ENCODE data around the gene FOXJ1. TPM values are rescaled to one million over a fixed set of nuclear protein-coding genes. Genes with fewer than 3 reads are reported as not detected.

Gene FOXJ1
- total RNA-seq, 4 donors from 2014 or later = 0.82 to 7.4 (median 1.9) TPM; not detected in 1

DNA sequence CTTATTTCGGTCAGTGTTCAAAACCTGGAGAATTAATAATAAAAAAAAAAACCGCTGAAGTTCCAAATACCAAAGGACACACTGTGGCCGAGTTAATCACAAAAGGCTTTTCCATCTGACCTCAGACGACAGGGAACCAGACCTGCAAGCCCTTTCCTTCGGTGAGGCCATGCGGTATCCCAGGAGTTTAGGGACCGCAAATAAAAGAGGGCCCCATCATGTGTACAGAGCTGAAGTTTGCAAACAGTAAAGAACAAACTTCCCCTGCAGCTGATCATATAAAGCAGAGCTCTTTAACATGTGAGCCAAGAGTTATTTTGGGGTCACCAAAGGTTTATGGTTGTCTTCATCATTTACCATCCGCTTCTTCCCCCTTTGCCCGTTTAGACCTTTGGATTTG is 33.0 kb upstream of the FOXJ1 start:
- TF ChIP-seq POLR2A (IDR thresholded peaks at IDR 0.05) (no peak), POLR2AphosphoS5 (IDR thresholded peaks at IDR 0.05) (no peak), EP300 (IDR thresholded peaks at IDR 0.05; ENCODE audit: low read depth) (no peak)
- TF ChIP-seq, protein P1, sequence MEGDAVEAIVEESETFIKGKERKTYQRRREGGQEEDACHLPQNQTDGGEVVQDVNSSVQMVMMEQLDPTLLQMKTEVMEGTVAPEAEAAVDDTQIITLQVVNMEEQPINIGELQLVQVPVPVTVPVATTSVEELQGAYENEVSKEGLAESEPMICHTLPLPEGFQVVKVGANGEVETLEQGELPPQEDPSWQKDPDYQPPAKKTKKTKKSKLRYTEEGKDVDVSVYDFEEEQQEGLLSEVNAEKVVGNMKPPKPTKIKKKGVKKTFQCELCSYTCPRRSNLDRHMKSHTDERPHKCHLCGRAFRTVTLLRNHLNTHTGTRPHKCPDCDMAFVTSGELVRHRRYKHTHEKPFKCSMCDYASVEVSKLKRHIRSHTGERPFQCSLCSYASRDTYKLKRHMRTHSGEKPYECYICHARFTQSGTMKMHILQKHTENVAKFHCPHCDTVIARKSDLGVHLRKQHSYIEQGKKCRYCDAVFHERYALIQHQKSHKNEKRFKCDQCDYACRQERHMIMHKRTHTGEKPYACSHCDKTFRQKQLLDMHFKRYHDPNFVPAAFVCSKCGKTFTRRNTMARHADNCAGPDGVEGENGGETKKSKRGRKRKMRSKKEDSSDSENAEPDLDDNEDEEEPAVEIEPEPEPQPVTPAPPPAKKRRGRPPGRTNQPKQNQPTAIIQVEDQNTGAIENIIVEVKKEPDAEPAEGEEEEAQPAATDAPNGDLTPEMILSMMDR (IDR thresholded peaks at IDR 0.05) = no peak

DNA sequence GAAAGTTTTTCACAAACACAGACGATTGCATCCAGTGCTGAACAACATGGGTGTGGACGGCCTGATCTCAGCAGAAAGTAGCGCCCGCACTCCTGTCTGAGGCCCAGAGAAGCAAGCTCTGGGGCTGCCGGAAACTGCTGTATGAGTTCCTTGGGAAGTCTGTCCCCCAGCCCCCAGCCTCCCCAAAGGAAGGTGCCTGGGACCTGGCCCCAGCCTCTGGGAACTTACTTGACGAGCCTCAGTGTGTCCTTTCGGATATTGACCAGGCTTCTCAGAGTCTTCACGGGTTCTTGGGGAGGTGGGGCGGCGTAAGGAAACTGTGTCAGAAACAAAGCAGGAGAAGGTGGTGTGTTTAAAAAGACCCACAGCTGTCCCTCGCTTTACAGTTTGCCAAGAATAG is 32.4 kb upstream of the FOXJ1 start:
- Histone ChIP-seq H3K36me3 (no peaks in the 10 kb centered on the region), H3K27me3 (no peaks in the 10 kb centered on the region), H3K9me3 (no peaks in the 10 kb centered on the region), H3K27ac (no peak overlapping the region), H3K4me1 (no peaks in the 10 kb centered on the region), H3K4me3 (no peak overlapping the region)
- intact Hi-C loops (cut with DNase I; ENCODE audit: low total_unique reads) (no loop called here), in situ Hi-C loops (cut with MboI; ENCODE audit: low pct_ligation_motif_present in 1 of 4, low pct_unique_long_range_greater_than_20kb in 1 of 4, low sequenced_read_pairs in 3 of 4) (no loop called here)
- WGBS, 2 donors (ENCODE audit: low coverage in 1 of 2) = 86 to 90% methylated on average over 7 to 11 of the region's 11 CpGs
- DNase-seq = no peak
- TF ChIP-seq POLR2AphosphoS5 (IDR thresholded peaks at IDR 0.05) (no peak), POLR2A (IDR thresholded peaks at IDR 0.05) (no peak), EP300 (IDR thresholded peaks at IDR 0.05; ENCODE audit: low read depth) (no peak)
- TF ChIP-seq, protein P1 (IDR thresholded peaks at IDR 0.05) = no peak

More for the DNA sequence above, 33.0 kb upstream of the FOXJ1 start:
- H3K27me3 ChIP-seq = no peaks in the 10 kb centered on the region
- in situ Hi-C loops (cut with MboI; ENCODE audit: low pct_ligation_motif_present in 1 of 4, low pct_unique_long_range_greater_than_20kb in 1 of 4, low sequenced_read_pairs in 3 of 4) = no loop called here
- no peak for DNase-seq
- H3K9me3 ChIP-seq = no peaks in the 10 kb centered on the region
- intact Hi-C loops (cut with DNase I; ENCODE audit: low total_unique reads) = no loop called here
- WGBS, 2 donors (ENCODE audit: low coverage in 1 of 2) = 59 to 68% methylated on average over 7 to 9 of the region's 9 CpGs
- H3K4me1 ChIP-seq = no peaks in the 10 kb centered on the region
- H3K4me3 ChIP-seq = no peak overlapping the region
- no peak overlapping the region for H3K27ac ChIP-seq
- no peaks in the 10 kb centered on the region for H3K36me3 ChIP-seq

DNA sequence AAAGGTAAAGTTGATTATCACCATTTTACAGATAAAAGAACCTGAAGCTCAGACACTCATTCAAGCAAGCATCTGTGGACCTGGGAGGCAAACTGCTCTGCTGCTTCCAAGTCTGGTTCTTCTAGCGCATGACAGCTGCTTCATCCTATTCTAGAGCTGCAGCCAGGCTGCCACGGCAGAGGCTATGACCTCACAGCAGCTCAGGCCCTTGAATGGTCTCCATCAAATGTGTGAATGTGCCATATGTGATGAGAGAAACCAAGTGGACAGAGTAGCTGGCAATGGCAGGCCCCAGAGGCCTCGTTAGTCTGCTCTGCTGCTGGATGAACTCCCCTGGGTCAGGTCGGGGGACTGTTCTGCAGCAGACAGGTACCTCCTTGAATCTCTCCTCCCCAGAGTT is 30.7 kb upstream of the FOXJ1 start:
- no peaks in the 10 kb centered on the region for H3K4me1 ChIP-seq
- no peak for DNase-seq
- H3K9me3 ChIP-seq = no peaks in the 10 kb centered on the region
- H3K27me3 ChIP-seq = no peaks in the 10 kb centered on the region
- in situ Hi-C loops (cut with MboI; ENCODE audit: low pct_ligation_motif_present in 1 of 4, low pct_unique_long_range_greater_than_20kb in 1 of 4, low sequenced_read_pairs in 3 of 4) (no loop called here), intact Hi-C loops (cut with DNase I; ENCODE audit: low total_unique reads) (no loop called here)
- TF ChIP-seq POLR2A (IDR thresholded peaks at IDR 0.05) = no peak
- no peak for TF ChIP-seq EP300 (IDR thresholded peaks at IDR 0.05; ENCODE audit: low read depth)
- no peak overlapping the region for H3K4me3 ChIP-seq
- no peak overlapping the region for H3K27ac ChIP-seq
- no peaks in the 10 kb centered on the region for H3K36me3 ChIP-seq
- WGBS, 2 donors (ENCODE audit: low coverage in 1 of 2) = 83 to 98% methylated on average over 2 to 3 of the region's 4 CpGs

DNA sequence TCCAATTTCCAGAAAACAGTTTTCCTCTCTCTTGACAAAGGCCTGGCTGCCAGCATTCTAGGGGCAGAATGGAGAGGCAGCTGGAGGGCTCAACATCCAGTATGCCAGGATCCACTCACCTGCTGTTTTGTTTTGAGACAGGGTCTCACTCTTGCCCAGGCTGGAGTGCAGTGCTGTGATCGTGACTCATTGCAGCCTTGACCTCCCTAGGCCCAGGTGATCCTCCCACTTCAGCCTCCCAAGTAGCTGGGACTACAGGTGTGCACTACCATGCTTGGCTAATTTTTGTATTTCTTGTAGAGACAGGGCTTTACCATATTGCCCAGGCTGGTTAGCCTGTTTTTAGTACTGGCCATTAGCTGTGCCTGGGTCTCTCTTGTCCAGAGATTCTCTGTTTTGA is 29.1 kb upstream of the FOXJ1 start:
- WGBS, 2 donors (ENCODE audit: low coverage in 1 of 2) = 83% methylated on average over 1 of the region's 1 CpG; no CpG with 5 or more reads in 1 of the 2 donors
- intact Hi-C loops (cut with DNase I; ENCODE audit: low total_unique reads) = no loop called here
- TF ChIP-seq, protein P1 (IDR thresholded peaks at IDR 0.05) = no peak
- no peak for TF ChIP-seq EP300 (IDR thresholded peaks at IDR 0.05; ENCODE audit: low read depth)
- TF ChIP-seq POLR2AphosphoS5 (IDR thresholded peaks at IDR 0.05) = no peak
- TF ChIP-seq POLR2A (IDR thresholded peaks at IDR 0.05) = no peak
- DNase-seq = no peak
- H3K27ac ChIP-seq = no peak overlapping the region
- H3K36me3 ChIP-seq = no peaks in the 10 kb centered on the region
- H3K27me3 ChIP-seq = no peaks in the 10 kb centered on the region
- in situ Hi-C loops (cut with MboI; ENCODE audit: low pct_ligation_motif_present in 1 of 4, low pct_unique_long_range_greater_than_20kb in 1 of 4, low sequenced_read_pairs in 3 of 4) = no loop called here
- no peaks in the 10 kb centered on the region for H3K9me3 ChIP-seq
- H3K4me1 ChIP-seq = no peaks in the 10 kb centered on the region
- no peak overlapping the region for H3K4me3 ChIP-seq

DNA sequence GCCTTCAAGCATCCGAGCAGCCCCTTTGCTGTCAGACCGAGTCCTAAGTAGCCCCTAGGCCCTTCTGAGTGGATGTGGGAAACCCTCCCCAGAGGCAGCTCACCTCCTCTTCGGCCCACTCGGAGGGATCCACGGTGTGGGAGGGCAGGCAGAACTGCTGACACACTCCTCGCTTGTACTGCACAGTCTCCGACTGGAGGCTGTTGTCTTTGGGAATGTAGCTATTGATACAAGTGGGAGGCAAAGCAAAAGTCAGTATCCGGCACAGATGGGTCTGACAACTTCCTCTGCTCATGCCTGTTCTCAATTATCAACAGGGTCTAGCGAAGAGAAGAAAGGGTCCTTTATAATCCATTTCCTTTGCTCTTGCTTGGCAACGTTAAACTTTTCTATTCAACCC is 25.9 kb upstream of the FOXJ1 start:
- intact Hi-C loops (cut with DNase I; ENCODE audit: low total_unique reads) (no loop called here), in situ Hi-C loops (cut with MboI; ENCODE audit: low pct_ligation_motif_present in 1 of 4, low pct_unique_long_range_greater_than_20kb in 1 of 4, low sequenced_read_pairs in 3 of 4) (no loop called here)
- WGBS, 2 donors (ENCODE audit: low coverage in 1 of 2) = 89 to 98% methylated on average over 4 to 10 of the region's 10 CpGs
- no peak for DNase-seq
- Histone ChIP-seq H3K27me3 (no peaks in the 10 kb centered on the region), H3K9me3 (no peaks in the 10 kb centered on the region), H3K4me3 (no peak overlapping the region), H3K36me3 (no peaks in the 10 kb centered on the region), H3K27ac (no peak overlapping the region), H3K4me1 (no peaks in the 10 kb centered on the region)
- TF ChIP-seq, protein P1 (IDR thresholded peaks at IDR 0.05) = no peak
- TF ChIP-seq POLR2AphosphoS5 (IDR thresholded peaks at IDR 0.05) (no peak), POLR2A (IDR thresholded peaks at IDR 0.05) (no peak), EP300 (IDR thresholded peaks at IDR 0.05; ENCODE audit: low read depth) (no peak)
